Measurements from ENCODE around the gene ITPKA.
A peak's percentile ranks its signal among the peaks of the same experiment; 100 is the strongest.

The ITPKA gene

DNA sequence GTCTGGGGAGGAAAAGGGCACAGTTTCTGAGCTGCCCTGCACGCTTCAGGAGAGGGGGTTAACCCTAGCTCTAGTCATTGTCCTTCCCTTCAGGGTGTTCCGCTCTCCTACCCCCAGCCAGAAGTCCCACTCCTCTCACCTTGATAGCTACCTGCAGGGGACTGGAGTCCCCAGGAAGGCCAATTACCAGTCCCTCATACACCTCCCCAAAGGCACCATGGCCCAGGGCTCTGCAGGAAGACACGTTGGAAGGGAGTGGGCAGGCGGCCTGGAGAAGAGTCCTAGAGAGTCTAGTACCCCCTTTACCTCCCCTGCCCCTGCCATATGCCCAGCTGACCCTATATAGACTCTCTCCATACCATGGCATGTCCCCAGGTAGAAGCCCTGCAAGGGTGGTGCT, 12.1 kb downstream of the ITPKA start:
- H3K79me2 ChIP-seq (ENCODE audit: insufficient read depth, low read length), result no peaks in the 10 kb centered on the region
- peaks cover 24% of the 10 kb centered on the region for H3K4me1 ChIP-seq (ENCODE audit: insufficient read depth, low read length, severe bottlenecking)
- H3K4me2 ChIP-seq (ENCODE audit: low read length), result no peak overlapping the region
- TF ChIP-seq CTCF (IDR thresholded peaks at IDR 0.05; ENCODE audit: low read length) (no peak), EZH2 (IDR thresholded peaks at IDR 0.05; ENCODE audit: borderline replicate concordance, low read length) (no peak)
- H3F3A ChIP-seq (ENCODE audit: insufficient read depth, low read length), result no peaks in the 10 kb centered on the region
- H4K20me1 ChIP-seq (ENCODE audit: insufficient read depth, low read length), result no peaks in the 10 kb centered on the region
- H3K9me2 ChIP-seq (ENCODE audit: low read depth, low read length), result no peaks in the 10 kb centered on the region
- H2AFZ ChIP-seq (ENCODE audit: low read length), result no peak overlapping the region
- no peak overlapping the region for H3K4me3 ChIP-seq (ENCODE audit: low read depth, low read length, poor library complexity, severe bottlenecking)
- no peak overlapping the region for H3K9ac ChIP-seq (ENCODE audit: low read length)
- H3K9me3 ChIP-seq (ENCODE audit: low read length), result no peaks in the 10 kb centered on the region
- no peaks in the 10 kb centered on the region for H3K36me3 ChIP-seq (ENCODE audit: insufficient read depth, low read length)
- peaks cover 7% of the 10 kb centered on the region; the same call in 1 of the 2 replicates for H3K27me3 ChIP-seq (ENCODE audit: insufficient read depth, low read length)
- no peak overlapping the region for H3K27ac ChIP-seq (ENCODE audit: low read depth, low read length, poor library complexity, severe bottlenecking)

GRCh38 chr15:41506796-41507341, 13.2 kb downstream of the ITPKA start:
- Histone ChIP-seq H3K4me3 (ENCODE audit: low read depth, low read length, poor library complexity, severe bottlenecking) (no peak overlapping the region), H3K27me3 (ENCODE audit: insufficient read depth, low read length) (peaks cover 7% of the 10 kb centered on the region; the same call in 1 of the 2 replicates), H3K9me3 (ENCODE audit: low read length) (no peaks in the 10 kb centered on the region), H3K4me2 (ENCODE audit: low read length) (no peak overlapping the region), H3K9ac (ENCODE audit: low read length) (no peak overlapping the region), H3K27ac (ENCODE audit: low read depth, low read length, poor library complexity, severe bottlenecking) (no peak overlapping the region), H3K9me2 (ENCODE audit: low read depth, low read length) (no peaks in the 10 kb centered on the region), H2AFZ (ENCODE audit: low read length) (no peak overlapping the region), H3K4me1 (ENCODE audit: insufficient read depth, low read length, severe bottlenecking) (peaks cover 15% of the 10 kb centered on the region), H3F3A (ENCODE audit: insufficient read depth, low read length) (no peaks in the 10 kb centered on the region), H3K36me3 (ENCODE audit: insufficient read depth, low read length) (no peaks in the 10 kb centered on the region), H4K20me1 (ENCODE audit: insufficient read depth, low read length) (no peaks in the 10 kb centered on the region), H3K79me2 (ENCODE audit: insufficient read depth, low read length) (no peaks in the 10 kb centered on the region)
- TF ChIP-seq CTCF (IDR thresholded peaks at IDR 0.05; ENCODE audit: low read length) (peak; percentile 13; the same call in 1 of the 2 replicates), EZH2 (IDR thresholded peaks at IDR 0.05; ENCODE audit: borderline replicate concordance, low read length) (no peak)

DNA sequence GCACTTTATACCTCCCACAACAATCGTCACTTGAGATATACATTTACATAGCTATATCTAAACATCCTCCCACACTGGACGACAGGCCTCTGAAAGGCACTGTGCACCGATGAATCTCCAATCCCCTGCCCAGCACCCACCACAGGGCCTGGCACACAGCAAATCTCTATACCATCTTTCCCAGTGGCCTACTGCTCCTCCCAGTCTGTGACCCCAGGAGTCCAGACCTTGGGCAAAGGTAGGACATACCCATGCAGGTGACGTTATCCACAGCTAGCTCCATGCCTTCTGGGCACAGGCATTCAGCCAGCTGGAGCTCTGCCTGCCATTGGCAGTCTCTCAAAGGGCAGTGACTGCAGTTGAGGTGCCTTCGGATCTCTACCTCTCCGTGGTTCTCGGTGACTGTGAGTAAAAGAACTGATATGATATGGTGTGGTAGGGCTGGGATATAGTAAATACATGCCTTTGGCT, 14.2 kb downstream of the ITPKA start:
- H3K9me3 ChIP-seq (ENCODE audit: low read length), result no peaks in the 10 kb centered on the region
- no peaks in the 10 kb centered on the region for H3K36me3 ChIP-seq (ENCODE audit: insufficient read depth, low read length)
- peaks cover 10% of the 10 kb centered on the region for H3K4me1 ChIP-seq (ENCODE audit: insufficient read depth, low read length, severe bottlenecking)
- H3K27me3 ChIP-seq (ENCODE audit: insufficient read depth, low read length), result peaks cover 9% of the 10 kb centered on the region; the same call in 1 of the 2 replicates
- H3K9me2 ChIP-seq (ENCODE audit: low read depth, low read length), result no peaks in the 10 kb centered on the region
- no peak overlapping the region for H2AFZ ChIP-seq (ENCODE audit: low read length)
- no peak for TF ChIP-seq CTCF (IDR thresholded peaks at IDR 0.05; ENCODE audit: low read length)
- TF ChIP-seq EZH2 (IDR thresholded peaks at IDR 0.05; ENCODE audit: borderline replicate concordance, low read length), result no peak
- no peak overlapping the region for H3K27ac ChIP-seq (ENCODE audit: low read depth, low read length, poor library complexity, severe bottlenecking)
- H3K4me2 ChIP-seq (ENCODE audit: low read length), result no peak overlapping the region
- no peak overlapping the region for H3K9ac ChIP-seq (ENCODE audit: low read length)
- no peaks in the 10 kb centered on the region for H3K79me2 ChIP-seq (ENCODE audit: insufficient read depth, low read length)
- H3F3A ChIP-seq (ENCODE audit: insufficient read depth, low read length), result no peaks in the 10 kb centered on the region
- H3K4me3 ChIP-seq (ENCODE audit: low read depth, low read length, poor library complexity, severe bottlenecking), result no peak overlapping the region
- no peaks in the 10 kb centered on the region for H4K20me1 ChIP-seq (ENCODE audit: insufficient read depth, low read length)

Measured in OCI-LY1 (cell line).